ENCODE measurements around the gene SEPTIN10. TPM values are rescaled to one million over a fixed set of nuclear protein-coding genes. Genes with fewer than 3 reads are reported as not detected.

Gene SEPTIN10
- total RNA-seq, 1 experiment from 2014 or later = 113 TPM

DNA sequence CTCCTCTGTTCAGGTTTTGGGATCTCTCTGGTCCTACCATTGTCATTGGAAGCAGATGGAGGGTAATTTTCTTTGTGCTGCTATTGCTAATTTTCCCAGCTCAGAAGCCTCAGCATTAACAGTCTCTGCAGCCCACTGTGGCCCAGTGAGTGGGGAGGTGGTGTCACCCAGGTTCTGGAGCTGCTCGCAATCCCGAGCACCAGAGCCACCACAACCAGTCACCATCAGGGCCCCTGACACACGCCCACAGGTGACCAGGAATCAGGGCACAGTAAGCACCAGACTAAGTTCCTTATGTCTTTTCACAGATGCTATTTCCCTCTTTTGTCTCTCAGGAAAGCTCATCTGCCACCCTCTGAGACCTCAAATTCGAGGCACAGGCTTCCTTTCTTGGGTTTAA, 87.9 kb downstream of the SEPTIN10 start:
- DNase-seq (ENCODE audit: low read depth, low spot score) = no peak

More for the DNA sequence above, 87.9 kb downstream of the SEPTIN10 start:
- Histone ChIP-seq H2AFZ (ENCODE audit: low read depth, low read length, poor library complexity, severe bottlenecking) (no peak overlapping the region), H3K4me3 (replicated peaks in 1 of 2; ENCODE audit: low read depth in 1 of 2, low read length in 2 of 2) (no peak overlapping the region), H3K36me3 (ENCODE audit: control insufficient read depth in 1 of 2, insufficient read depth in 2 of 2, low read length in 2 of 2) (no peaks in the 10 kb centered on the region), H3K4me2 (ENCODE audit: low read length) (no peak overlapping the region), H3K9me2 (ENCODE audit: insufficient read depth) (no peaks in the 10 kb centered on the region), H3K4me1 (ENCODE audit: control insufficient read depth in 1 of 2, insufficient read depth in 2 of 2, low read length in 2 of 2) (peaks cover 0 to 9% of the 10 kb centered on the region in 2 experiments; a peak in 1 of 4 replicates), H3K27ac (ENCODE audit: low read depth, low read length) (no peak overlapping the region), H3K27me3 (ENCODE audit: insufficient read depth, low read length) (no peaks in the 10 kb centered on the region), H3K9ac (ENCODE audit: low read length) (no peak overlapping the region), H4K20me1 (ENCODE audit: insufficient read depth) (no peaks in the 10 kb centered on the region), H3K9me3 (ENCODE audit: control insufficient read depth in 1 of 2, insufficient read depth in 1 of 2, low read depth in 1 of 2, low read length in 2 of 2) (no peaks in the 10 kb centered on the region), H3K79me2 (ENCODE audit: insufficient read depth, low read length) (no peaks in the 10 kb centered on the region)
- ChIA-PET POLR2A (no interaction called here), RAD21 (ENCODE audit: low non-redundant PET in 1 of 2, low total read pairs in 2 of 2, uncharacterized antibody in 2 of 2, unreplicated experiment in 2 of 2) (no interaction called here), CTCF (no interaction called here)
- intact Hi-C loops (cut with micrococcal nuclease) = no loop called here
- no peak for ATAC-seq
- TF ChIP-seq YY1 (IDR thresholded peaks at IDR 0.05; ENCODE audit: extremely low read depth, insufficient replicate concordance, low read depth, low read length) = no peak
- TF ChIP-seq, protein P1, sequence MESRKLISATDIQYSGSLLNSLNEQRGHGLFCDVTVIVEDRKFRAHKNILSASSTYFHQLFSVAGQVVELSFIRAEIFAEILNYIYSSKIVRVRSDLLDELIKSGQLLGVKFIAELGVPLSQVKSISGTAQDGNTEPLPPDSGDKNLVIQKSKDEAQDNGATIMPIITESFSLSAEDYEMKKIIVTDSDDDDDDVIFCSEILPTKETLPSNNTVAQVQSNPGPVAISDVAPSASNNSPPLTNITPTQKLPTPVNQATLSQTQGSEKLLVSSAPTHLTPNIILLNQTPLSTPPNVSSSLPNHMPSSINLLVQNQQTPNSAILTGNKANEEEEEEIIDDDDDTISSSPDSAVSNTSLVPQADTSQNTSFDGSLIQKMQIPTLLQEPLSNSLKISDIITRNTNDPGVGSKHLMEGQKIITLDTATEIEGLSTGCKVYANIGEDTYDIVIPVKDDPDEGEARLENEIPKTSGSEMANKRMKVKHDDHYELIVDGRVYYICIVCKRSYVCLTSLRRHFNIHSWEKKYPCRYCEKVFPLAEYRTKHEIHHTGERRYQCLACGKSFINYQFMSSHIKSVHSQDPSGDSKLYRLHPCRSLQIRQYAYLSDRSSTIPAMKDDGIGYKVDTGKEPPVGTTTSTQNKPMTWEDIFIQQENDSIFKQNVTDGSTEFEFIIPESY (IDR thresholded peaks at IDR 0.05; ENCODE audit: extremely low read depth, insufficient replicate concordance, low read length) = no peak
- TF ChIP-seq POLR2AphosphoS5 (IDR thresholded peaks at IDR 0.05; ENCODE audit: low read depth, low read length) = no peak
- no peak for TF ChIP-seq JUND (IDR thresholded peaks at IDR 0.05)
- no peak for TF ChIP-seq EZH2phosphoT487 (IDR thresholded peaks at IDR 0.05; ENCODE audit: borderline replicate concordance)
- TF ChIP-seq, protein P2, sequence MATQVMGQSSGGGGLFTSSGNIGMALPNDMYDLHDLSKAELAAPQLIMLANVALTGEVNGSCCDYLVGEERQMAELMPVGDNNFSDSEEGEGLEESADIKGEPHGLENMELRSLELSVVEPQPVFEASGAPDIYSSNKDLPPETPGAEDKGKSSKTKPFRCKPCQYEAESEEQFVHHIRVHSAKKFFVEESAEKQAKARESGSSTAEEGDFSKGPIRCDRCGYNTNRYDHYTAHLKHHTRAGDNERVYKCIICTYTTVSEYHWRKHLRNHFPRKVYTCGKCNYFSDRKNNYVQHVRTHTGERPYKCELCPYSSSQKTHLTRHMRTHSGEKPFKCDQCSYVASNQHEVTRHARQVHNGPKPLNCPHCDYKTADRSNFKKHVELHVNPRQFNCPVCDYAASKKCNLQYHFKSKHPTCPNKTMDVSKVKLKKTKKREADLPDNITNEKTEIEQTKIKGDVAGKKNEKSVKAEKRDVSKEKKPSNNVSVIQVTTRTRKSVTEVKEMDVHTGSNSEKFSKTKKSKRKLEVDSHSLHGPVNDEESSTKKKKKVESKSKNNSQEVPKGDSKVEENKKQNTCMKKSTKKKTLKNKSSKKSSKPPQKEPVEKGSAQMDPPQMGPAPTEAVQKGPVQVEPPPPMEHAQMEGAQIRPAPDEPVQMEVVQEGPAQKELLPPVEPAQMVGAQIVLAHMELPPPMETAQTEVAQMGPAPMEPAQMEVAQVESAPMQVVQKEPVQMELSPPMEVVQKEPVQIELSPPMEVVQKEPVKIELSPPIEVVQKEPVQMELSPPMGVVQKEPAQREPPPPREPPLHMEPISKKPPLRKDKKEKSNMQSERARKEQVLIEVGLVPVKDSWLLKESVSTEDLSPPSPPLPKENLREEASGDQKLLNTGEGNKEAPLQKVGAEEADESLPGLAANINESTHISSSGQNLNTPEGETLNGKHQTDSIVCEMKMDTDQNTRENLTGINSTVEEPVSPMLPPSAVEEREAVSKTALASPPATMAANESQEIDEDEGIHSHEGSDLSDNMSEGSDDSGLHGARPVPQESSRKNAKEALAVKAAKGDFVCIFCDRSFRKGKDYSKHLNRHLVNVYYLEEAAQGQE (IDR thresholded peaks at IDR 0.05; ENCODE audit: low read depth) = no peak
- TF ChIP-seq EGR1 (IDR thresholded peaks at IDR 0.05; ENCODE audit: low read depth) = no peak
- no peak for TF ChIP-seq SIN3A (IDR thresholded peaks at IDR 0.05; ENCODE audit: low read depth)
- TF ChIP-seq, protein P3, sequence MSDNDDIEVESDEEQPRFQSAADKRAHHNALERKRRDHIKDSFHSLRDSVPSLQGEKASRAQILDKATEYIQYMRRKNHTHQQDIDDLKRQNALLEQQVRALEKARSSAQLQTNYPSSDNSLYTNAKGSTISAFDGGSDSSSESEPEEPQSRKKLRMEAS (IDR thresholded peaks at IDR 0.05) = no peak
- TF ChIP-seq CEBPB (IDR thresholded peaks at IDR 0.05; ENCODE audit: low read depth) = no peak
- TF ChIP-seq ZNF274 (IDR thresholded peaks at IDR 0.05; ENCODE audit: low read depth, low read length) = no peak
- TF ChIP-seq, protein P4, sequence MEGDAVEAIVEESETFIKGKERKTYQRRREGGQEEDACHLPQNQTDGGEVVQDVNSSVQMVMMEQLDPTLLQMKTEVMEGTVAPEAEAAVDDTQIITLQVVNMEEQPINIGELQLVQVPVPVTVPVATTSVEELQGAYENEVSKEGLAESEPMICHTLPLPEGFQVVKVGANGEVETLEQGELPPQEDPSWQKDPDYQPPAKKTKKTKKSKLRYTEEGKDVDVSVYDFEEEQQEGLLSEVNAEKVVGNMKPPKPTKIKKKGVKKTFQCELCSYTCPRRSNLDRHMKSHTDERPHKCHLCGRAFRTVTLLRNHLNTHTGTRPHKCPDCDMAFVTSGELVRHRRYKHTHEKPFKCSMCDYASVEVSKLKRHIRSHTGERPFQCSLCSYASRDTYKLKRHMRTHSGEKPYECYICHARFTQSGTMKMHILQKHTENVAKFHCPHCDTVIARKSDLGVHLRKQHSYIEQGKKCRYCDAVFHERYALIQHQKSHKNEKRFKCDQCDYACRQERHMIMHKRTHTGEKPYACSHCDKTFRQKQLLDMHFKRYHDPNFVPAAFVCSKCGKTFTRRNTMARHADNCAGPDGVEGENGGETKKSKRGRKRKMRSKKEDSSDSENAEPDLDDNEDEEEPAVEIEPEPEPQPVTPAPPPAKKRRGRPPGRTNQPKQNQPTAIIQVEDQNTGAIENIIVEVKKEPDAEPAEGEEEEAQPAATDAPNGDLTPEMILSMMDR (IDR thresholded peaks at IDR 0.05 in 2 of 3, conservative IDR thresholded peaks at IDR 0.05 in 1 of 3; ENCODE audit: borderline replicate concordance in 1 of 3, insufficient read depth in 1 of 3, low read depth in 2 of 3, low read length in 2 of 3) = no peak
- TF ChIP-seq SRF (IDR thresholded peaks at IDR 0.05; ENCODE audit: low read depth) = no peak
- TF ChIP-seq POLR2A (IDR thresholded peaks at IDR 0.05; ENCODE audit: borderline replicate concordance, extremely low read depth, insufficient read depth, insufficient read length) = no peak
- no peak for TF ChIP-seq RAD21 (IDR thresholded peaks at IDR 0.05; ENCODE audit: low read depth)
- no TSS peak for BruUV-seq (replicated peaks)
